ENCODE results near the gene SLCO2A1.

The SLCO2A1 gene

DNA sequence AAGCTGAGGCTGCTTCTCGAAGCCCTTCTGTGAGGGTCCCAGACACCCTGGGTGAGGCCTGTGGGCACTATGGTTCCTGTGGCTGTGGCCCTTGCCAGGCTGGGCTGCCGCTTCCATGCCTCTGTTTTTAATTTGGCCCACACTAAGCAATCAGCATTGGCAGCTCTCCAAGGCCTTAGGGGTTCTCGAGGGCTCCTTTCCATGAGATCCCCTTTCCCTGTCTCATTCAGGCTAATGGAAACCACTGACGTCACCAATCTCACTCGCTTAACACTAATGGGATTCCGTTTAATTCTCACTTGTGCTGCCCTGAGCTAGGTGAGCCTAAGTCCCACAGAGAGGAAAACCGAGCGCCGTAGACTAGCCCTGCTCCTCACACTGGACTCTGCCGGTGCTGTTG is 73.8 kb downstream of the SLCO2A1 start:
- no peak for DNase-seq (ENCODE audit: low read depth in 1 of 2, low spot score in 1 of 2)

DNA sequence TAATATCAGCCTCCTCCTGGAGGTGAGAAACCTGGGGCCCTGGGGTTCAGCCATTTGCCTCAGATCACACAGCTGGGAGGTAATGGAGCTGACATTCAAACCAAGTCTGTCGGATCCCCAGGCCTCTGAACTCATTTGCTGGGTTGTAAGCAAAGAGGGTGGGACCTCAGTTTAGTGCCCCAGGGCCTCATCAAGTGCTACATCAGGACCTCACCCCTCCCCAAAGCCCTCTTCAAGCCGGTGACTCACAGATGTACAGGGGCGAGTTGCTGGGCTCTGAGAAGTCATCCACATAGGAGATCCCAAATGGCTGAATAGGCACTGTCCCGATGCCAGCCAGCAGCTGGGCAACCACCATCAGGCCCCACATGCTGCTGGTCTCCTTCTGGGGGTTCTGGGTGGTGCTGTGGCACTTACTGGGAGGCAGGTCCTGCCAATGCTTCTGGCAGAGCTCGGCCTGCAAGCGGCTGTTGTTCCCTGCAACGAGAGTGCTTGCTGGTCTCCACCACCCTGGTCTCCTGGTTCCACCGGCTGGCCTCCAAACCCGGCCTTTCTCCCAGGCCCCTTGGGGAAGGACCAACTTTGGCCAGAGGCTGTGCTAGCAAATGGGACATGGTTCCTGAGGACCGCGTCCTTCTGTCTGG is 74.9 kb downstream of the SLCO2A1 start:
- no peak for DNase-seq (ENCODE audit: low read depth in 1 of 2, low spot score in 1 of 2)

- DNase-seq (ENCODE audit: low read depth in 1 of 2, low spot score in 1 of 2) = no peak
Measured at GRCh38 chr3:133953297-133953696, 76.4 kb downstream of the SLCO2A1 start.

DNA sequence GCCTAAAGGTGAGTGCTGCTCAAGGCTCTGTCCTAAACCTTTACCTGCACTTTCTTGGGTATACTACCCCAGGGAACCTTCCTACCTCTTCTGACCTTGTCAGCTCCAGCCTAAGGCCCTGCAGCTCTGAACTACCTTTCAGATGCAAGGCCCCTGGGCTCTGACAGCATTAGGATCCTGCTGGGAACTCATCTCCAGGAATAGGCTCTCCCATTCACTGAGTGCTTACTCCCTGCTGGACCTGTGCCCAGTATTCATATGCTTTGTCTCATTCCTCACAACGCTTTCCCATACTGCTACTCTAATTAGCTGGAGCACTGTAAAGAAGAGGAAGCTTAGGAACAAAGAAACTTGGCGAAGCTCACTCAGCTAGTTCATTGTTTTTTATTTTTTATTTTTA is 80.3 kb downstream of the SLCO2A1 start:
- DNase-seq (ENCODE audit: low read depth in 1 of 2, low spot score in 1 of 2) = no peak

GRCh38 chr3:133948996-133949395 is 80.7 kb downstream of the SLCO2A1 start:
- DNase-seq (ENCODE audit: low read depth in 1 of 2, low spot score in 1 of 2) = no peak

DNA sequence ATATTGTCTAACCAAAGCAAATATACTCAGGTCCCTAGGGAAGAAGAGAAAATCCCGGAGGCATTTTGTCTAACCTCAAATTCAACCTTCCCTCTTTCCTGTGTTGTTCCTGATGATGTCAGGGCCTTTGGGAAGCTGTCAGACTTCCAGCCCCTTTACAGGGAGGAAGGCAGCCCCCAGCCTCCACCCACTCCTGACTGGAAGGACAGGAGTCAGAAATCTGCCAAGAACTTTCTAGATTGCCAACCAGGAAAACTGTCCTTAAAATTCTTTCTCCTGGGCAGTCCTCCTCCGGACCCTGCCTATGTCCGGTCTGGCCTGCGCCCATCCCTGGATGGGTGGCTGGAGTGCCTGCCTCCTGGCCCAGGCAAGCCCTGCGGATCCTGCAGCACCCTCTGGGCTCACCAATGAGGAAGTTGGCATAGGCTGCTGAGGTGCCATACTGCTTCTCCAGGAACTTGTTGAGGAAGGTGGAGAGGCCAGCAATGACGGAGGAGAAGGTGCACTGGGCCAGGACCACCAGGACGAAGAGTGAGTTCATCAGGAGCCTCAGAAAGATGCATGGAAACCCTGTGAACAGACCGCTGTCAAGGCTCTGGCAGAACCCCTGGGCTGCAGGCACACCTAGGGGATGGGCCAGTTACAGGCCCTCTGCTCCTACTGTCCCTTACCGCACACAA is 81.5 kb downstream of the SLCO2A1 start:
- no peak for DNase-seq (ENCODE audit: low read depth in 1 of 2, low spot score in 1 of 2)

DNA sequence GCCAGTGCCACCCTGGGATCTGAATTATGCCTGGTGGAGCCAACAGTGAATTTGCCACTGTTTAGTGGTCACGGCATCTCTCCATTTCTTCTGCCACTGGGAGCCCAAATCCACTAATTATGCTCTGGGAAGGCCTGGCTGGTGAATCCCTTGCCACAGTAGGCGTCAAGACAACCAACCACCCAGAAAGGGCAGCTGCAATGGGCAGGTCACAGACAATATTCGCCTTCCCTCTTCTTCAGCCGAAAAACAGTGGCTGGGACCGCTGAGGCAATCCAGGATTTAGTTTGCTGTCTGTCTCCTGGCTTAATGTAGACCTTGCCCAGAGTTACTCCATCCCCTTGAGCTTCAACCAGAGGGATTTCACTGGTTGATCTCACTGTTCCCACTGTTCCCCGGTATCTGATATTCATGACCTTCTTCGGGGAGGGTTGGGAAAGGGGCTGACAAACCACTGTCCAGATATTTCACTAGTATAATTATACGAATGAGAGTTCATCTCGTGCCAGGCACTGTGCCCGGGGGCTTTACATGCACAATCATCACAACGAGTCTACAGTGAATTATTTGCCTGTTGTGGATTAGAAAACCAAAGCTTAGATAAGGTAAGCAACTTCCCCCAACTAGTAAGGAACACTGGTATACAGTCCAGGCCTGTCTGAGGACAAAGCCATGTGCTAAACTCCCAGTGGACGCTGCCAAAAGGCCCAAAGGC is 84.2 kb downstream of the SLCO2A1 start:
- DNase-seq (ENCODE audit: low read depth in 1 of 2, low spot score in 1 of 2) = no peak

- DNase-seq (ENCODE audit: low read depth in 1 of 2, low spot score in 1 of 2) = no peak
Measured at GRCh38 chr3:133944641-133945380, 84.9 kb downstream of the SLCO2A1 start.

GRCh38 chr3:133944181-133944580 is 85.5 kb downstream of the SLCO2A1 start:
- no peak for DNase-seq (ENCODE audit: low read depth in 1 of 2, low spot score in 1 of 2)

DNA sequence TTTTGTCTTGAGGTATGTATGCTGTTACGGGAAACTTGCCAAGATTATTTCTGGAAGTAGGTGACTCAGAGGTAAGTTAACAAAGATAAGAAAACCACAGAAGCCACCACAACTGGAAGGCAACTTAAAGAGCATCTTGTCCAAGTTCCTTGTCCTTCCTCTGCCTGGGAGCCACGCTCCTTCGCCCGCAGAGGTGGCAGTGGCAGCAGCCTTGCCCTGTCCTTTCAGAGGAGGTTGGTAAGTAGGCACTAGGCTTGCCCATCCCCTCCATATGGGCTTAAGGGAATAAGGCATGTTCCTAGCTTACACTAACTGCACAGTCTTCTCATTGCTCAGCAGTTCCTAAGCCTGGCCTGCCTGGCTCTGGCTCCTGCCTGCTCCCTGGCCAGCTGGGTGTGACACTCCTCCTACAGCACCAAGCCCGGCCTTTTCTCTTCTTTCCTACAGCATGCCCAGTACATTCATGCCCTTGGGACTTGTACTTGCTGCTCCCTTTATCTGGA is 86.0 kb downstream of the SLCO2A1 start:
- DNase-seq (ENCODE audit: low read depth in 1 of 2, low spot score in 1 of 2) = no peak

GRCh38 chr3:133943031-133943535 is 86.6 kb downstream of the SLCO2A1 start:
- DNase-seq (ENCODE audit: low read depth in 1 of 2, low spot score in 1 of 2) = no peak

GRCh38 chr3:133941415-133941821 is 88.3 kb downstream of the SLCO2A1 start:
- DNase-seq (ENCODE audit: low read depth in 1 of 2, low spot score in 1 of 2) = no peak

GRCh38 chr3:133940536-133940935 is 89.2 kb downstream of the SLCO2A1 start:
- DNase-seq (ENCODE audit: low read depth in 1 of 2, low spot score in 1 of 2) = no peak

DNA sequence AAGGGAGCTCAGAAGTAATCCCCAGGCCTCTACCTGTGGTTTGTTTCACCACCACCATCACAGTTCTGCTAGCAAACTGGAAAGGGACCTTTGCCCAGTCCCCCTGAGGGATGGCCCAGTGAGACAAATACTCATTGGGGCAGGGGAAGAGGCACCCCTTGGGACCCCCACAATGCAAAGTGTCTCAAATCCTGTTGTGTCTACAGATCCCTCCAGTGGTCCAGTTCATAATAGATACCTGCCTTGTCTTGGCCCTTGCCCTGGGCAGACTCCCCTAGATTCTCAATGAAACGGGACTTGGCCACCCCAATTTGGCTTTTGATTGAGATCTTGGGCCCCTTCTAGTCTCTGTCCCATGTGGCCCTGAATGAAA is 90.3 kb downstream of the SLCO2A1 start:
- DNase-seq (ENCODE audit: low read depth in 1 of 2, low spot score in 1 of 2) = no peak

DNA sequence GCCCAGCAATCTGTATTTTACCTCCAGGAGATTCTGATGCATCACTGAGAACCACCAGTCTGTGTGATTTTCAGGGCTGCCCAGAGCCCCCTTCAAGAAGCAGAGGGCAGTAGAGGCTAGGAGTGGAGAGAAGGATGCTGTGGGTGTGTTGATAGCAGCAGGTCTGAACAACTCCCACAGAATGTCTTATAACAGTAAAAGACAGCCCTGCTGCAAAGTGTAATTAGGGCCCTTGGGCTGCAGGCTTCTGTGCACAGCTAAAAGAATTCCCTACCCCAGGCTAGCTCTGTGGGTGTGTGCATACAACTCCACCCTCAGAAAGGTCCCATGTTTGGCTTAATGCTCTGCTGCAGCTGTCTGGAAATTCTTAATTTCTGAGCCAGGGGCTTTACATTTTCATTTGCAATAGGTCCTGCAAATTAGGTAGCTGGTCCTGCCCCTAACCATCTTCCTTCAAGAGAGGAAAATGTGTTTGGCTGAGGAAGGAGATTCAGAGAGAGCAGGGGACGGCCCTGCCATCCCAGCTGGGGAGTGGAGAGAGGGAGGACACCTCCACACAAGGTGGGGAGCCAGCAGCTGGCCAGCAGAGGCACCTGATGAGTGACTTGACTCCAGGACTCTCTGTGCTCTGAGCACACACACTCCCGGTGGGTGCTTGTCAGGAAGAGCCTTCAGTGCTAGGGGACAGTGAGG is 90.8 kb downstream of the SLCO2A1 start:
- no peak for DNase-seq (ENCODE audit: low read depth in 1 of 2, low spot score in 1 of 2)

- DNase-seq (ENCODE audit: low read depth in 1 of 2, low spot score in 1 of 2) = no peak
Measured at GRCh38 chr3:133937756-133938601, 91.7 kb downstream of the SLCO2A1 start.

- no peak for DNase-seq (ENCODE audit: low read depth in 1 of 2, low spot score in 1 of 2)
Measured at GRCh38 chr3:133937061-133937686, 92.6 kb downstream of the SLCO2A1 start.

- DNase-seq (ENCODE audit: low read depth in 1 of 2, low spot score in 1 of 2) = no peak
Measured at GRCh38 chr3:133935843-133936769, 93.6 kb downstream of the SLCO2A1 start.

Data from activated CD4-positive, alpha-beta T cell treated with anti-CD3 and anti-CD28 coated beads, Interleukin-2, amount 50 U/mL, for 24 hours (primary cell).